HG03159 (cell line): Measurements from ENCODE around the gene PIGQ.

Experiments used
- ATAC-seq: cut with Tn5 transposase; IDR thresholded peaks from one replicate; pipeline ENCODE4 v1.9.1; 2021; ENCODE audit warnings: mild to moderate bottlenecking, moderate library complexity; ENCODE audit not compliant: unreplicated experiment

Gene PIGQ

DNA sequence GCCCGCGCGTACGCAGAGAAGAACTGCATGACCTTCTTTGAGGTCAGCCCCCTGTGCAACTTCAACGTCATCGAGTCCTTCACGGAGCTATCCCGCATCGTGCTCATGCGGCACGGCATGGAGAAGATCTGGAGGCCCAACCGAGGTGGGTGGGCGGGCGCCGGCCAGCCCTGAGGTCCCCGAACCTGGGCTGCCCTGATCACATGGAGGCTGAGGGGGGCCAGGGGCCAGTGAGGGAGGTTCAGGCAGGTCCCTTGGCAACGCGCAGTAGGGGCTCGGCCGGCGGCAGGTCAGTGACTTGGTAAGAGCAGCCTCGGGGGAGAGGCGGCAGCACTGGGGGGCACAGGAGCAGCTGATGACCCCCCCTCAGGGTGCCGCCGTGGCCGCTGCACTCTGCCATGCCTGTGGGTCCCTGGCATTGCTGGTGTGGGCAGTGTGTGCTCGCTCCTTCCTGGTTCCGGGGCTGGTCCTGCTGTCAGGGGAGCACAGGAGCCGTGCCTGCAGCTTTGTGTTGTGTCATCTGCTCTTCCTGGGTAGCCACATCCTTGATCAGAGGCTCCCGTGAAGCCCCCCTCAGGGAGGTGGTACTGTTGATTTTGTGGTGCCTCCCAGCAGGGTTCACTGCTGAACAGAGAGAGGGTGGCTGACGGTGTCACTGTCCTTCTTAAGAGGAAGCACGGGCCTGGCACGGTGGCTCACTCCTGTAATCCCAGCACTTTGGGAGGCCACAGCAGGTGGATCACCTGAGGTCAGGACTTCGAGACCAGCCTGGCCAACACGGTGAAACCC lies 56.4 kb downstream of the PIGQ start:
- ATAC-seq: no peak

DNA sequence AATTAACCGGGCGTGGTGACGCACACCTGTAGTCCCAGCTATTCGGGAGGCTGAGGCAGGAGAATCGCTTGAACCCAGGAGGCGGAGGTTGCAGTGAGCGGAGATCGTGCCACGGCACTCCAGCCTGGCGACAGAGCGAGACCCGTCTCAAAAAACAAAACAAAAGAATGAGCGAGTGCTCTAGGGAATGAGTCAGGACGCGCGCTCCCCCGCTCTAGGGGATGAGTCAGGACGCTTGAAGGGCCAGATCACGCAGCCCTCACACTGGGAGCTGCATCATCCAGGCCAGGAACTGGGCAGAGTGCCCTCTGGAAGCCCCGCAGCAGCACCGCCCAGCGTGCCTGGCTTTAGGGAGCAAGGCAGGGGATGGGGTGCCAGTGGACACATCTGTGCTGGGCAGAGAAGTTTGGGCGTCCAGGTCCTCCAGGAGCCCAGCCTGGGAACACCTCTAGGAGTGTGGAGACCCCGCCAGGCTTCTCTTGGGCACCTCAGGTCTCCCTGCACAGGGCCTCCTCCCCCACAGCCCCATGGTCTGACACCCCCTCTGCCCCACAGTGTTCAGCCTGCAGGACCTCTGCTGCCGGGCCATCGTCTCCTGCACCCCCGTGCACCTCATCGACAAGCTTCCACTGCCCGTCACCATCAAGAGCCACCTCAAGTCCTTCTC lies 57.2 kb downstream of the PIGQ start:
- no peak for ATAC-seq

- no peak for ATAC-seq
These were observed 57.9 kb downstream of the PIGQ start for GRCh38 chr16:627454-628239.

DNA sequence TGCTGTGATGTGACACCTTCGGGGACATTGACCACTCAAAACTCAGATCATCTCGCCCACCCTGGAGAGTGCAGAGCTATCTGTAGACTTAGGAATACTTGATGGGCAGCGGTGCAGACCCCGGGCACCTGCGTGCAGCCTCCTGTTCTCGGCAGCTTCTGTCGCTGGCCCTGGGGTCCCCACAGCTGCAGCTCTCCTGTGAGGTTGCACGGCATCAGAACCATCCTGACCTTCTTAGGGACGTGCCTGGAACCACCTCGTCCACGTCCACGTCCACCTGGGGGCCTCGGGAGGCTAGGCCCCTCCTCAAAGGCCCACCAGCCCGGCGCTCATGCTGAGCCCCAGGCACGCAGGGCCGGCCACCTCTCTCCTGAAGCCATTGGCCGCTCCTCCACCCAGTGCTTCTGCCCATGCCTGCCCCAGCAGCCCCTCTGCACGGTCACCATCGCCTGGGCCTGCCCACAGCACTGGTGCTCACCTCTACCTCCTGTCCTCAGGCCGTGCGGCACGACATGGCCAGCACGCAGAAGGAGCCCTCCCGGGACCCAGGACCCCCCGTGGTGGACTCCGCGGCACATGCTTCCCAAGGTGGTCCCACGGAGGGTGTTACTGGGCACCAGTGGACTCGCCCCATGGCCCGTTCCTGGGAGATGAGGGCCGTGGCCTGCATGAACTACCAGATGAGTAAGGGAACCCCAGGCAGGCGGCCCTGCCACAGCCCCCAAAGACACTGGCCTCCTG lies 58.7 kb downstream of the PIGQ start:
- ATAC-seq: no peak

DNA sequence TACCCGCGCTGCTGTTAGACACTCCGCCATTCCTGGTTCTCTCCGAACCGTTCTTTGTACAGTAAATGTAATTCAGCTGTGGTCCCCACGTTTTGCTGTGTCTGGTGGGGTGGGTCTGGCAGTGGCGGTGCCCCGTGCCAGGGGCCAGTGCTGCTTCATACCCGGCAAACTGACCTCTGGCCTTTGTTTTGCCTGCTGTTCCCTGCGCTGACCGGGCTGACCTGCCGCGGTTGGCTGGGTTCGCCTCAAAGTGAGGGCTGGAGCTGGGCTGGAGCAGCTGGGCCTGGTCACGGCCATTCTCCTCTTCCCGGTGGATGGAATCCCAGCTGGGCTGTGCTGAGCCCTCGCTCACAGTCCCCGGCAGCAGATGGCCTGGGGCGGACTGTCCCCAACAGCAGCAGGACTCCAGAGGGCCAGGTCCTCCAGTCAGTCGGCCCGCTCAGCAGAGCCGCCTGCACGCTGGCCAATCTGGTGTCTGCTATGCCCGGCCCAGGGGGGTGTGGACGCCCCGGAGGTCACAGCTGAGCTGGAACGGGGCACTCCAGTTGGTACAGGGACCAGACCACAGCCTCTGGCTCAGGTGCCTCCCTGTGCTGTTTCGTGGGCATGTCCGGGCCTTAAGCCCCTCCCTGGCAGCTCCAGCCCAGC lies 59.5 kb downstream of the PIGQ start:
- no peak for ATAC-seq

- ATAC-seq: no peak
These were observed 60.1 kb downstream of the PIGQ start for GRCh38 chr16:629833-630248.

DNA sequence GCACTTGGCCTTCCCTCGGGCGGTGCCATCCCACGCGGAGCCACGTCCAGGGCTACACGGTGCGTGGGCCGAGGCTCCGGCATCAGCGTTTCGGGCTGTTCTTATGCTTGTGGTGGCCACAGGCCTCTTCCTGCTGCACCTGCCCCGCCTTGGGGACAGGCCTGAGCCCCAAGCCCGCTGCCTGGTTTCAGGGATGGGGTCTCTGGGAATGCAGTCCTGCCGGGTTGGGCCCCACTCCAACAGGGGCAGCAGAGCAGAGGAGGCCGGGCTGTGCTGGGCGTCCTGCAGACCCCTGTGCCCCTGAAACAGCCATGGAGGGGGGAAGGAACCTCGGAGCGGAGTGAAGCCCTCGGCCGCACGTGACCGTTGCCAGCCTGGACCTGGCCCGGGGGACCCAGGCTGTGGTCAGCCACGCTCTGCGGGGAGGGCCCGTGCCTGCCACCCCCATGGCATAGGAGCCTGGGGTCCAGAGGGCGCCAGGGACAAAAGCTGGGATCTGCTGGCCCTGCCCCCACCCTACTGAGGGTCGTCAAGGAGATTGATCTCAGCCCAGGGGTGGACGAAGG lies 60.6 kb downstream of the PIGQ start:
- ATAC-seq: no peak

DNA sequence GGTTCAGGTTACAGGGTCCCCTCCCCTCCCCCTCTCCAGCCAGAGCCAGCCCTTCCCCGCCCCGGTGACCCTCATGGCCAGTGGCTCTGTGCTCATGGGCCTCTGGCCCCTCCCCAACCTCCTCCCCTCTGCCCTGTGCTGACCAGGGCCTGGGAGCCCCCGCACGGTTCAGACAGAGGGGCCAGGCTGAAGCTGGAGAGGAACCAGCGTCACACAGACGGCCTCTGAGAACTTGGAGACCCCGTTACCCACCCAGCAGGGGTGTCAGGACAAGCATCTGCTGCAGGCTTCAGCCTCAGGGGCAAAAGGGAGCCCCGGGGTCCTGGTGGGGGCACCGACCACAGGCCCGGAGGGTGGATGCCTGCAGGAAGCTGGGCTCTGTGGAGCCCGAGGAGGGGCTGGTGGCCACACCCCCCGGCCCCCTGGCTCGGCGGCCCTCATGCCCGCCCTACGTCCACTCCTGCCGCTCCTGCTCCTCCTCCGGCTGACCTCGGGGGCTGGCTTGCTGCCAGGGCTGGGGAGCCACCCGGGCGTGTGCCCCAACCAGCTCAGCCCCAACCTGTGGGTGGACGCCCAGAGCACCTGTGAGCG lies 61.1 kb downstream of the PIGQ start, which contains the start of gene WFIKKN1:
TSS of gene WFIKKN1 (plus strand) at position 171 of the 591 bp plus-strand sequence. CDS start at position 440, 269 bp downstream.
- no peak for ATAC-seq

GRCh38 chr16:631808-632358 lies 62.1 kb downstream of the PIGQ start:
- ATAC-seq: no peak

GRCh38 chr16:632486-633335 lies 62.9 kb downstream of the PIGQ start:
- ATAC-seq: no peak

DNA sequence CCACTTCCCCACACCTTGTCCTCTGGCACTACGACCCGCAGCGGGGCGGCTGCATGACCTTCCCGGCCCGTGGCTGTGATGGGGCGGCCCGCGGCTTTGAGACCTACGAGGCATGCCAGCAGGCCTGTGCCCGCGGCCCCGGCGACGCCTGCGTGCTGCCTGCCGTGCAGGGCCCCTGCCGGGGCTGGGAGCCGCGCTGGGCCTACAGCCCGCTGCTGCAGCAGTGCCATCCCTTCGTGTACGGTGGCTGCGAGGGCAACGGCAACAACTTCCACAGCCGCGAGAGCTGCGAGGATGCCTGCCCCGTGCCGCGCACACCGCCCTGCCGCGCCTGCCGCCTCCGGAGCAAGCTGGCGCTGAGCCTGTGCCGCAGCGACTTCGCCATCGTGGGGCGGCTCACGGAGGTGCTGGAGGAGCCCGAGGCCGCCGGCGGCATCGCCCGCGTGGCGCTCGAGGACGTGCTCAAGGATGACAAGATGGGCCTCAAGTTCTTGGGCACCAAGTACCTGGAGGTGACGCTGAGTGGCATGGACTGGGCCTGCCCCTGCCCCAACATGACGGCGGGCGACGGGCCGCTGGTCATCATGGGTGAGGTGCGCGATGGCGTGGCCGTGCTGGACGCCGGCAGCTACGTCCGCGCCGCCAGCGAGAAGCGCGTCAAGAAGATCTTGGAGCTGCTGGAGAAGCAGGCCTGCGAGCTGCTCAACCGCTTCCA lies 63.7 kb downstream of the PIGQ start:
- no peak for ATAC-seq
